Keratinocyte (primary cell): Measurements from ENCODE around the gene CSH2.
"Not testable (repeated sequence)": the region's sequence is repeated elsewhere in the genome, so short reads cannot be mapped to it uniquely, and the experiment has no call there.

Source experiments
- EZH2 ChIP-seq: IDR thresholded peaks from one replicate; pipeline ENCODE4 v1.6.1; 2012; ENCODE audit warnings: inconsistent platforms, mild to moderate bottlenecking, low read length, moderate library complexity
- TF ChIP-seq, protein P1 (sequence below), 3 experiments: IDR thresholded peaks in 1 of 3; conservative IDR thresholded peaks in 1 of 3; optimal IDR thresholded peaks in 1 of 3; 2 replicates in 2 of 3; 3 replicates in 1 of 3; pipeline versions ENCODE3 to v1.5.1; 2011; ENCODE audit warnings: low read length in 3 of 3, mild to moderate bottlenecking in 3 of 3, moderate library complexity in 2 of 3, control low read depth in 1 of 3, inconsistent platforms in 1 of 3; ENCODE audit not compliant: insufficient read depth in 2 of 3; ENCODE audit errors: extremely low read depth in 1 of 3

DNA sequence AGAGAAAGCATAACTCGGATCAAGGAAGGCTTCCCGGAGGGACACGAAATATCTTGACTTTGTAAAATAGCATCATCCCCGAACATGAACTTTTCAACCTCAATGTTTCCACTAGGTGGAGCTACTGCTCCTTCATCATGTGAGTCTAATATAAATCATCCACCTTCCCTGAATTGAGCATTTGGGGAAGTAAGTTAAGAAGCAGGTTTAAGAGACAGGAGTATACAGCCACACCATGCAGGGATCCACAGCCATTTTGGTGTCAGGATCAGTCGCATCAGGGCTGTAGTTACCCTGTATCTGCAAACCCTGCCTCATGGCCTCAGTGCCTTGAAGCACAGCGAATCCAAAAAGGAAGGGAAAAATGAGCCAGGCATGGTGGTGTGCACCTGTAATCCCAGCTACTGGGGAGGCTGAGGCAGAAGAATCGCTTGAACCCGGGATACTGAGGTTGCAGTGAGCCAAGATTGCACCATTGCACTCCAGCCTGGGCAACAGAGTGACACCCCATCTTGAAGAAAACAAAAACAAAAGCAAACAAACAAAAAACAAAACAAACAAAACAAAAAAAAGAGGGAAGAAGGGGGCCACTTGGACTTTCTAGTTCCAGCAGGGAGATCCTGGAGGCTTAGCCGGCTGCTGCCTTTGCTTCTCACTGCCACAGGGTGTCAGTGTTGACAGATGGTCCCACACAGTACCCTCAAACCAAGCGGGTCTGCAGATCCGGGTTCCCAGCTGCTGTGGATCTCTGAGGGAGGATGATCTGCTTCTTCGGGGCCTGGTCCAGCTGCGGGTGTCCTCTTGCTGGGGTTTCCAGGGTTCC, 15.8 kb upstream of the CSH2 start:
- TF ChIP-seq, protein P1, sequence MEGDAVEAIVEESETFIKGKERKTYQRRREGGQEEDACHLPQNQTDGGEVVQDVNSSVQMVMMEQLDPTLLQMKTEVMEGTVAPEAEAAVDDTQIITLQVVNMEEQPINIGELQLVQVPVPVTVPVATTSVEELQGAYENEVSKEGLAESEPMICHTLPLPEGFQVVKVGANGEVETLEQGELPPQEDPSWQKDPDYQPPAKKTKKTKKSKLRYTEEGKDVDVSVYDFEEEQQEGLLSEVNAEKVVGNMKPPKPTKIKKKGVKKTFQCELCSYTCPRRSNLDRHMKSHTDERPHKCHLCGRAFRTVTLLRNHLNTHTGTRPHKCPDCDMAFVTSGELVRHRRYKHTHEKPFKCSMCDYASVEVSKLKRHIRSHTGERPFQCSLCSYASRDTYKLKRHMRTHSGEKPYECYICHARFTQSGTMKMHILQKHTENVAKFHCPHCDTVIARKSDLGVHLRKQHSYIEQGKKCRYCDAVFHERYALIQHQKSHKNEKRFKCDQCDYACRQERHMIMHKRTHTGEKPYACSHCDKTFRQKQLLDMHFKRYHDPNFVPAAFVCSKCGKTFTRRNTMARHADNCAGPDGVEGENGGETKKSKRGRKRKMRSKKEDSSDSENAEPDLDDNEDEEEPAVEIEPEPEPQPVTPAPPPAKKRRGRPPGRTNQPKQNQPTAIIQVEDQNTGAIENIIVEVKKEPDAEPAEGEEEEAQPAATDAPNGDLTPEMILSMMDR (optimal IDR thresholded peaks at IDR 0.05 in 1 of 3, IDR thresholded peaks at IDR 0.05 in 1 of 3, conservative IDR thresholded peaks at IDR 0.05 in 1 of 3; ENCODE audit: extremely low read depth in 1 of 3, insufficient read depth in 2 of 3, low read length in 3 of 3), result peak in 2 of 3 experiments; percentile 7 to 42
- not testable (repeated sequence) for TF ChIP-seq EZH2
